ENCODE measurements around the gene WDR87. TPM values are rescaled to one million over a fixed set of nuclear protein-coding genes. Genes with fewer than 3 reads are reported as not detected.
"Not testable (repeated sequence)": the region's sequence is repeated elsewhere in the genome, so short reads cannot be mapped to it uniquely, and the experiment has no call there.

The WDR87 gene
- total RNA-seq, 1 donor from 2014 or later: not detected

DNA sequence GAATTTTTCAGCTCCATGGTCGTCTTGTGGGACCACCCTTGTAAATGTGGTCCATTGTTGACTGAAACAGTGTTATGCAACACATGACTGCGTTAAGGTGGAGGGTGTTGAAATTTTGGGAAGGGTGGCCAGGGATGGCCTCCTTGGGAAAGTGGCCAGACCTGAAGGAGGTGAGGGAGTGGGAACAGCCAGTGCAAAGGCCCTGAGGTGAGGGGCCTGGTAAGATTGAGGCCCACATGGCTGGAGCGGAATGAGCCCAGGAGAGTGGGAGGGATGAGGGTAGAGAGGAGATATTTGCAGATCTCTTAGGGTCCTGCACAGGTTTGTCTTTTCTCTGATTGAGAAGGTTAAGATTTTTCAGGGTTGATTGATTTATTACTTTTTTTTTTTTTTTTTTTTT is 18.8 kb upstream of the WDR87 start:
- Histone ChIP-seq H3K27ac (no peak overlapping the region), H3K4me1 (peaks cover 10% of the 10 kb centered on the region), H3K36me3 (no peaks in the 10 kb centered on the region), H3K27me3 (ENCODE audit: low read depth) (no peaks in the 10 kb centered on the region), H3K9me3 (no peaks in the 10 kb centered on the region), H3K4me3 (no peak overlapping the region)
- intact Hi-C loops (cut with DNase I): no loop called here
- DNase-seq (no peak), ATAC-seq (no peak)
- TF ChIP-seq, protein P1, sequence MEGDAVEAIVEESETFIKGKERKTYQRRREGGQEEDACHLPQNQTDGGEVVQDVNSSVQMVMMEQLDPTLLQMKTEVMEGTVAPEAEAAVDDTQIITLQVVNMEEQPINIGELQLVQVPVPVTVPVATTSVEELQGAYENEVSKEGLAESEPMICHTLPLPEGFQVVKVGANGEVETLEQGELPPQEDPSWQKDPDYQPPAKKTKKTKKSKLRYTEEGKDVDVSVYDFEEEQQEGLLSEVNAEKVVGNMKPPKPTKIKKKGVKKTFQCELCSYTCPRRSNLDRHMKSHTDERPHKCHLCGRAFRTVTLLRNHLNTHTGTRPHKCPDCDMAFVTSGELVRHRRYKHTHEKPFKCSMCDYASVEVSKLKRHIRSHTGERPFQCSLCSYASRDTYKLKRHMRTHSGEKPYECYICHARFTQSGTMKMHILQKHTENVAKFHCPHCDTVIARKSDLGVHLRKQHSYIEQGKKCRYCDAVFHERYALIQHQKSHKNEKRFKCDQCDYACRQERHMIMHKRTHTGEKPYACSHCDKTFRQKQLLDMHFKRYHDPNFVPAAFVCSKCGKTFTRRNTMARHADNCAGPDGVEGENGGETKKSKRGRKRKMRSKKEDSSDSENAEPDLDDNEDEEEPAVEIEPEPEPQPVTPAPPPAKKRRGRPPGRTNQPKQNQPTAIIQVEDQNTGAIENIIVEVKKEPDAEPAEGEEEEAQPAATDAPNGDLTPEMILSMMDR (IDR thresholded peaks at IDR 0.05): no peak

DNA sequence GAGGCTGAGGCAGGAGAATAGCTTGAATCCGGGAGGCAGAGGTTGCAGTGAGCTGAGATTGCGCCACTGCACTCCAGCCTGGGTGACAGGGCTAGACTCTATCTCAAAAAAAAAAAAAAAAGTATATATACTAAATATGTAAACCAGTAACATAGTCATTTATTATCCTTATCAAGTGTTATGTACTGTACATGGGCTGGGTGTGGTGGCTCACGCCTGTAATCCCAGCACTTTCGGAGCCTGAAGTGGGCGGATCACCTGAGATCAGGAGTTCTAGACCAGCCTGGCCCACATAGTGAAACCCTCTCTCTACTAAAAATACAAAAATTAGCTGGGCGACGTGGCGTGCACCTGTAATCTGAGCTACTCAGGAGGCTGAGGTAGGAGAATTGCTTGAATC is 18.2 kb upstream of the WDR87 start:
- H3K27me3 ChIP-seq (ENCODE audit: low read depth); H3K27ac ChIP-seq; H3K36me3 ChIP-seq; H3K9me3 ChIP-seq; H3K4me3 ChIP-seq; ATAC-seq; DNase-seq; intact Hi-C loops (cut with DNase I): not testable (repeated sequence)
- H3K4me1 ChIP-seq: peaks cover 11% of the 10 kb centered on the region

DNA sequence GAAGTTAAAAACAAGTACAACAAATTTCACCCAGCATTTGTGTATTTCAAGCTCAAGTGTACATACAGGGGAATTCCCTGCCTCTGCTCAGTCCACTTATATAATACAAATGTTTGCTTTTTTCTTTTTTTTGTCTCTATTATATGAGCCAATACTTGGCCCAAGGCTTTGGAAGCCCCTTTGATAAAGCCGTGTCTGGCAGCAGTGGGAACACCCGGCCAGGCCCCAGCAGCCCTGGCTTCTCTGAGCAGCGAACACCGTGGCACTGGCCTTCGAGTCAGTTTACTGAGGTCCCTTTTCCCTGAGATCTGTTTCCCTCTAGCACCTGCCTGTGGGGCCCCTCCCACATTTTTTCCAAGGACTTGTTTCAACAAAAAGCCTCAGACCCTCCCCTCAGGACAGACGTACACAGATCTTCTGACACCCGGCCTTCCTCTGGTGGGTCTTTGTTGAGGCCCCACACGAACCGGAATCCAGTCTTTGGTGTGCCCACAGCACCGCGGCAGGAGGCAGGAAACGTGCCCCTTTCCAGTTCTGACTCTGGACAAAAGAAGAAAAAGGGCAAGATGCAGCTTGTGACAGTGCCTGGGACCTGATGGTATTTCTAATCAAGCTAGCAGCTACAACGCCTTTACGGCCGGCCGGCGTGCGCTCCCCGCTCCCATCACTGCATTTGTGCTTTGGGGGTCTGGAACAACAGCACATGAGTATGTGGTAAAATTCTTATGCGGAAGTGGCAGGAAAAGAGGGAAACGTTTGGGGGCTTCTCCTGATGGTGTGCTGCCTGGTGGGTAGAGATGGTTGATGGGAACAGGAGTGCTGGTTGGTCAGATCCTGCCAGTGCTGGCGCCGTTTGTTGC is 14.4 kb upstream of the WDR87 start:
- no peak for DNase-seq
- Histone ChIP-seq H3K27ac (no peak overlapping the region), H3K27me3 (ENCODE audit: low read depth) (no peaks in the 10 kb centered on the region), H3K36me3 (no peaks in the 10 kb centered on the region), H3K9me3 (no peaks in the 10 kb centered on the region), H3K4me3 (no peak overlapping the region), H3K4me1 (peaks cover 11% of the 10 kb centered on the region)
- TF ChIP-seq, protein P1 (IDR thresholded peaks at IDR 0.05): no peak
- ATAC-seq: peak; percentile 42 to 82
- intact Hi-C loops (cut with DNase I): no loop called here

DNA sequence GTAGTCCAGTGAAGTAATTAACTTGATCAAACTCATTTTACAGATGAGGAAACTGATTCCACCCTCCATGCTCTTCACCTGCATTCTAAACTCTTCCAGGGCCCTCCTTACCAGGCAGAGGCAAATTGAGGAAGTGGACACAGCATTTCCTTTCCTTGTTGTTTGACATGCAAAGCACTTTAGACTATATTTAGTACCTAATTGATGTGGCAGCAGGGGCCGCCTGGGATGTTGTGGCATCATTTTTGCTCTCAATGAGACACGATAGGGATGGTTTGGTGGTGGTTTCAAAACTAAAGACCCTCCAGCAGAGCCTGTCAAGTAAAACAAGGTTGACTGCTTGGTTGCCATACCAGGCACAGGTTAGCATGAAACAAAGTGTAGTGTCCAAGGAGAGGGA is 8.5 kb upstream of the WDR87 start:
- TF ChIP-seq, protein P1 (IDR thresholded peaks at IDR 0.05): no peak
- H3K27ac ChIP-seq: no peak overlapping the region
- no peaks in the 10 kb centered on the region for H3K36me3 ChIP-seq
- no peaks in the 10 kb centered on the region for H3K9me3 ChIP-seq
- intact Hi-C loops (cut with DNase I): no loop called here
- H3K27me3 ChIP-seq (ENCODE audit: low read depth): no peaks in the 10 kb centered on the region
- ATAC-seq (no peak), DNase-seq (no peak)
- H3K4me1 ChIP-seq: peaks cover 5% of the 10 kb centered on the region
- H3K4me3 ChIP-seq: no peak overlapping the region

DNA sequence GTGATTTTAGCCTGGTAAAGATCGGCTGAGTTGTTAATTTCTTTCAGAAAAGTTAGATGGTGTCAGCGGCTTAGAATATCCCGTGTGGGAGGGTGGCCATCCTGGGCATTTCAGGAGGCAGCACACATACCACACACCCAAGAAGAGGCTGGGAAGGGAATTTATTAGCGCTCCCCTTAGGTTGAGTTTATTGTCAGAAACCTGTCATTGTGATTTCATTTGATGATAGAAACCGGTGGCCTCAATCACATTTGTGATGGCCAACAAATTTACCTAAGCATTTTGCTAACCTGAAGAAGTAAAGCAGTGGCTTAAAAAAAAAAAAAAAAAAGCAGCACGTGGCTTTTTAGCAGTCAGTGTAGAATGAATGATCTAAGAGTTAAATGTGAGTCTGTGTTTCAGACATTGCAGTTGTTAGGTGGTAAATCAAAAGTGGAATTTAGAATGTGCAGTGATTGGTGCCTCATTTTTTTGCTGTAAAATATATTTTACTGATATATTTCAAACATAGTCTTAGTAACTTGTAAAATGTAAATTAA is 3.3 kb upstream of the WDR87 start:
- no peak for ATAC-seq
- no peak overlapping the region for H3K27ac ChIP-seq
- no peak overlapping the region for H3K4me3 ChIP-seq
- peaks cover 16% of the 10 kb centered on the region for H3K4me1 ChIP-seq
- H3K9me3 ChIP-seq: no peaks in the 10 kb centered on the region
- H3K36me3 ChIP-seq: no peaks in the 10 kb centered on the region
- intact Hi-C loops (cut with DNase I): no loop called here
- no peak for DNase-seq
- TF ChIP-seq, protein P1 (IDR thresholded peaks at IDR 0.05): no peak
- H3K27me3 ChIP-seq (ENCODE audit: low read depth): no peaks in the 10 kb centered on the region

Data from lower lobe of right lung (tissue), 2 donors.